ENCODE measurements around the gene DNAAF1.

Gene DNAAF1

GRCh38 chr16:84155771-84156170 is 10.7 kb downstream of the DNAAF1 start:
- Histone ChIP-seq H3K4me1 (ENCODE audit: control insufficient read depth, insufficient read depth, low read depth, low read length) (peaks cover 5% of the 10 kb centered on the region), H3K23ac (ENCODE audit: low read length in 2 of 2) (no peak overlapping the region), H3K4ac (ENCODE audit: low read depth in 1 of 2, low read length in 2 of 2) (no peak overlapping the region), H3K14ac (ENCODE audit: low read length in 2 of 2) (no peak overlapping the region), H2AK5ac (ENCODE audit: low read length, severe bottlenecking) (no peak overlapping the region), H3K9ac (ENCODE audit: low read length) (no peak overlapping the region), H3K9me3 (ENCODE audit: control insufficient read depth, low read length) (no peaks in the 10 kb centered on the region), H2BK15ac (ENCODE audit: low read depth, poor library complexity, severe bottlenecking) (no peak overlapping the region), H2AFZ (ENCODE audit: low read depth, low read length) (no peak overlapping the region), H3K79me1 (replicated peaks; ENCODE audit: low read length, poor library complexity, severe bottlenecking) (no peaks in the 10 kb centered on the region), H3K27ac (ENCODE audit: low read length, poor library complexity, severe bottlenecking) (no peak overlapping the region), H3K27me3 (ENCODE audit: control insufficient read depth in 1 of 2, insufficient read depth in 1 of 2, low read length in 2 of 2) (peaks cover 26 to 50% of the 10 kb centered on the region in 2 experiments), H4K8ac (ENCODE audit: low read length) (no peak overlapping the region), H2BK120ac (ENCODE audit: low read depth, low read length) (no peak overlapping the region), H4K91ac (ENCODE audit: low read length) (no peak overlapping the region), H3K4me2 (ENCODE audit: low read length, poor library complexity, severe bottlenecking) (no peak overlapping the region), H3K18ac (ENCODE audit: low read depth in 1 of 2, low read length in 2 of 2) (no peak overlapping the region), H3K4me3 (ENCODE audit: insufficient read depth in 1 of 2, low read depth in 1 of 2, low read length in 2 of 2) (no peak overlapping the region), H2BK5ac (ENCODE audit: low read depth, low read length, poor library complexity, severe bottlenecking) (no peak overlapping the region), H2BK12ac (ENCODE audit: low read length in 2 of 2) (no peak overlapping the region), H3K36me3 (ENCODE audit: control insufficient read depth in 1 of 2, insufficient read depth in 2 of 2, low read depth in 1 of 2, low read length in 2 of 2) (no peaks in the 10 kb centered on the region)
- WGBS: 86% methylated on average over 5 of the region's 6 CpGs
- DNase-seq: no peak

- Histone ChIP-seq H4K8ac (ENCODE audit: low read length) (no peak overlapping the region), H4K91ac (ENCODE audit: low read length) (no peak overlapping the region), H3K36me3 (ENCODE audit: control insufficient read depth in 1 of 2, insufficient read depth in 2 of 2, low read depth in 1 of 2, low read length in 2 of 2) (no peaks in the 10 kb centered on the region), H3K4me3 (ENCODE audit: insufficient read depth in 1 of 2, low read depth in 1 of 2, low read length in 2 of 2) (no peak overlapping the region), H2BK12ac (ENCODE audit: low read length in 2 of 2) (no peak overlapping the region), H3K27ac (ENCODE audit: low read length, poor library complexity, severe bottlenecking) (peak overlapping the region; percentile 68), H2BK15ac (ENCODE audit: low read depth, poor library complexity, severe bottlenecking) (no peak overlapping the region), H2AK5ac (ENCODE audit: low read length, severe bottlenecking) (peak overlapping the region; percentile 9), H2BK5ac (ENCODE audit: low read depth, low read length, poor library complexity, severe bottlenecking) (no peak overlapping the region), H3K27me3 (ENCODE audit: control insufficient read depth in 1 of 2, insufficient read depth in 1 of 2, low read length in 2 of 2) (peaks cover 25 to 49% of the 10 kb centered on the region in 2 experiments), H3K4ac (ENCODE audit: low read depth in 1 of 2, low read length in 2 of 2) (no peak overlapping the region), H3K23ac (ENCODE audit: low read length in 2 of 2) (no peak overlapping the region), H2AFZ (ENCODE audit: low read depth, low read length) (no peak overlapping the region), H3K9ac (ENCODE audit: low read length) (no peak overlapping the region), H2BK120ac (ENCODE audit: low read depth, low read length) (no peak overlapping the region), H3K4me1 (ENCODE audit: control insufficient read depth, insufficient read depth, low read depth, low read length) (peaks cover 7% of the 10 kb centered on the region), H3K4me2 (ENCODE audit: low read length, poor library complexity, severe bottlenecking) (peak overlapping the region; percentile 40), H3K79me1 (replicated peaks; ENCODE audit: low read length, poor library complexity, severe bottlenecking) (no peaks in the 10 kb centered on the region), H3K14ac (ENCODE audit: low read length in 2 of 2) (no peak overlapping the region), H3K9me3 (ENCODE audit: control insufficient read depth, low read length) (no peaks in the 10 kb centered on the region), H3K18ac (ENCODE audit: low read depth in 1 of 2, low read length in 2 of 2) (no peak overlapping the region)
- WGBS: 86% methylated on average over 5 of the region's 5 CpGs
- peak; percentile 21 for DNase-seq
These were observed 11.3 kb downstream of the DNAAF1 start for GRCh38 chr16:84156342-84156784.

- 66% methylated on average over 5 of the region's 9 CpGs for WGBS
- Histone ChIP-seq H3K27ac (ENCODE audit: low read length, poor library complexity, severe bottlenecking) (no peak overlapping the region), H3K4me2 (ENCODE audit: low read length, poor library complexity, severe bottlenecking) (no peak overlapping the region), H3K36me3 (ENCODE audit: control insufficient read depth in 1 of 2, insufficient read depth in 2 of 2, low read depth in 1 of 2, low read length in 2 of 2) (no peaks in the 10 kb centered on the region), H3K9me3 (ENCODE audit: control insufficient read depth, low read length) (no peaks in the 10 kb centered on the region), H2AFZ (ENCODE audit: low read depth, low read length) (no peak overlapping the region), H2BK120ac (ENCODE audit: low read depth, low read length) (no peak overlapping the region), H2BK12ac (ENCODE audit: low read length in 2 of 2) (no peak overlapping the region), H3K18ac (ENCODE audit: low read depth in 1 of 2, low read length in 2 of 2) (no peak overlapping the region), H3K79me1 (replicated peaks; ENCODE audit: low read length, poor library complexity, severe bottlenecking) (no peaks in the 10 kb centered on the region), H3K27me3 (ENCODE audit: control insufficient read depth in 1 of 2, insufficient read depth in 1 of 2, low read length in 2 of 2) (peaks cover 21 to 61% of the 10 kb centered on the region in 2 experiments), H4K8ac (ENCODE audit: low read length) (no peak overlapping the region), H3K4me3 (ENCODE audit: insufficient read depth in 1 of 2, low read depth in 1 of 2, low read length in 2 of 2) (no peak overlapping the region), H2AK5ac (ENCODE audit: low read length, severe bottlenecking) (no peak overlapping the region), H3K14ac (ENCODE audit: low read length in 2 of 2) (no peak overlapping the region), H2BK15ac (ENCODE audit: low read depth, poor library complexity, severe bottlenecking) (no peak overlapping the region), H3K23ac (ENCODE audit: low read length in 2 of 2) (no peak overlapping the region), H3K4ac (ENCODE audit: low read depth in 1 of 2, low read length in 2 of 2) (no peak overlapping the region), H3K4me1 (ENCODE audit: control insufficient read depth, insufficient read depth, low read depth, low read length) (peaks cover 6% of the 10 kb centered on the region), H3K9ac (ENCODE audit: low read length) (no peak overlapping the region), H4K91ac (ENCODE audit: low read length) (no peak overlapping the region), H2BK5ac (ENCODE audit: low read depth, low read length, poor library complexity, severe bottlenecking) (no peak overlapping the region)
- DNase-seq: no peak
These were observed 13.9 kb downstream of the DNAAF1 start for GRCh38 chr16:84159007-84159406.

DNA sequence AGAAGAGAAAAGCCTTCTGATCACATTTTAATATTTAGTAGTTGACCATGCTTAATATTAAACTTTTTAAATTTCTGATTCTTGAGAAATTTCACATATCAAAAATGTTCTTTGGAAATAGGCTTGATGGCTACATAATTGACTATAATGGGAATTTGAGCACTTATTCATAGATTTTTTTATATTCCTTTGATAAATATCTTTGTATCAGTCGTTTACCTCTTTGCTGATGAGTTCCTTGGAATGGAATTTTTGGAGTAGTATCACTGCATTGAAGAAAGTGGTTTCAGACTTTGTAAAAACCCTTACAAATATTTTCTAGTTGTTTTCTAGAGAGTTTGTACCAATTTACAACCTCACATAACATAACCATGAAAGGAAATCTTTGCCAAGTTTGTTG is 14.7 kb downstream of the DNAAF1 start:
- Histone ChIP-seq H3K27me3 (ENCODE audit: control insufficient read depth in 1 of 2, insufficient read depth in 1 of 2, low read length in 2 of 2) (peaks cover 29 to 69% of the 10 kb centered on the region in 2 experiments), H2AFZ (ENCODE audit: low read depth, low read length) (no peak overlapping the region), H4K8ac (ENCODE audit: low read length) (no peak overlapping the region), H3K79me1 (replicated peaks; ENCODE audit: low read length, poor library complexity, severe bottlenecking) (no peaks in the 10 kb centered on the region), H3K14ac (ENCODE audit: low read length in 2 of 2) (no peak overlapping the region), H3K4me1 (ENCODE audit: control insufficient read depth, insufficient read depth, low read depth, low read length) (peaks cover 6% of the 10 kb centered on the region), H3K18ac (ENCODE audit: low read depth in 1 of 2, low read length in 2 of 2) (no peak overlapping the region), H3K4ac (ENCODE audit: low read depth in 1 of 2, low read length in 2 of 2) (no peak overlapping the region), H3K23ac (ENCODE audit: low read length in 2 of 2) (no peak overlapping the region), H2BK120ac (ENCODE audit: low read depth, low read length) (no peak overlapping the region), H2BK15ac (ENCODE audit: low read depth, poor library complexity, severe bottlenecking) (no peak overlapping the region), H2BK12ac (ENCODE audit: low read length in 2 of 2) (no peak overlapping the region), H2BK5ac (ENCODE audit: low read depth, low read length, poor library complexity, severe bottlenecking) (no peak overlapping the region), H3K9ac (ENCODE audit: low read length) (no peak overlapping the region), H4K91ac (ENCODE audit: low read length) (no peak overlapping the region), H2AK5ac (ENCODE audit: low read length, severe bottlenecking) (no peak overlapping the region), H3K4me2 (ENCODE audit: low read length, poor library complexity, severe bottlenecking) (no peak overlapping the region), H3K36me3 (ENCODE audit: control insufficient read depth in 1 of 2, insufficient read depth in 2 of 2, low read depth in 1 of 2, low read length in 2 of 2) (no peaks in the 10 kb centered on the region), H3K4me3 (ENCODE audit: insufficient read depth in 1 of 2, low read depth in 1 of 2, low read length in 2 of 2) (no peak overlapping the region), H3K9me3 (ENCODE audit: control insufficient read depth, low read length) (no peaks in the 10 kb centered on the region), H3K27ac (ENCODE audit: low read length, poor library complexity, severe bottlenecking) (no peak overlapping the region)
- WGBS: no CpG with 5 or more reads among the region's 1 CpG
- no peak for DNase-seq

Data from mesenchymal stem cell (in vitro differentiated cells and primary cell).